RPMI8226 (cell line): Measurements from ENCODE around the gene PCYT2.

Source experiments
- DNase-seq: peaks from one replicate; pipeline ENCODE4 v3.0.0-alpha.2; 2015

Gene PCYT2

GRCh38 chr17:81911277-81911961 is at the start of gene PCYT2:
TSS of gene PCYT2 (minus strand) at chr17:81911399. CDS start at chr17:81911355, 44 bp downstream.
- DNase-seq, result peak; percentile 97

GRCh38 chr17:81960130-81960958 is 49.1 kb upstream of the PCYT2 start:
- DNase-seq, result peak; percentile 25

GRCh38 chr17:81959362-81960129 is 48.3 kb upstream of the PCYT2 start:
- peak; percentile 78 for DNase-seq

GRCh38 chr17:81958633-81959342 is 47.6 kb upstream of the PCYT2 start:
- no peak for DNase-seq

- DNase-seq, result no peak
Measured at GRCh38 chr17:81957691-81958432, 46.7 kb upstream of the PCYT2 start.

- no peak for DNase-seq
Measured at GRCh38 chr17:81956607-81957589, 45.7 kb upstream of the PCYT2 start.

GRCh38 chr17:81955756-81956544 is 44.8 kb upstream of the PCYT2 start:
- DNase-seq, result no peak

- no peak for DNase-seq
Measured at GRCh38 chr17:81955058-81955681, 44.0 kb upstream of the PCYT2 start.

- DNase-seq, result no peak
Measured at GRCh38 chr17:81954131-81955057, 43.2 kb upstream of the PCYT2 start.

- DNase-seq, result peak; percentile 47
Measured at GRCh38 chr17:81953443-81953842, 42.2 kb upstream of the PCYT2 start.

- no peak for DNase-seq
Measured at GRCh38 chr17:81952792-81953228, 41.6 kb upstream of the PCYT2 start.

GRCh38 chr17:81951785-81952684 is 40.8 kb upstream of the PCYT2 start:
- DNase-seq, result no peak

GRCh38 chr17:81950501-81950900 is 39.3 kb upstream of the PCYT2 start:
- no peak for DNase-seq

GRCh38 chr17:81948635-81949378 is 37.6 kb upstream of the PCYT2 start:
- no peak for DNase-seq

- no peak for DNase-seq
Measured at GRCh38 chr17:81947189-81947588, 36.0 kb upstream of the PCYT2 start, which contains the start of gene MYADML2. TSS of gene MYADML2 (minus strand) at chr17:81947233. CDS start at chr17:81941741, 5,492 bp downstream.

GRCh38 chr17:81944858-81945257 is 33.7 kb upstream of the PCYT2 start:
- no peak for DNase-seq
